Loucy (cell line): ENCODE data around the gene EXOSC2.

Experiments used
- H2AFZ ChIP-seq: fragments of 200-600 bp; sonication (generic); 2 replicates; pipeline ENCODE4 v1.6.0; 2016; ENCODE audit warnings: antibody characterized with exemption, mild to moderate bottlenecking, low read length, moderate library complexity
- H3F3A ChIP-seq: fragments of 200-600 bp; 2 replicates; pipeline ENCODE4 v1.6.0; 2016; ENCODE audit warnings: antibody characterized with exemption, low read depth, mild to moderate bottlenecking
- H3K27me3 ChIP-seq: fragments of 200-600 bp; sonication (generic); 2 replicates; pipeline ENCODE4 v1.6.1; 2014; ENCODE audit warnings: low read length, mild to moderate bottlenecking; ENCODE audit not compliant: insufficient read depth, poor library complexity, severe bottlenecking
- H3K36me3 ChIP-seq: fragments of 200-600 bp; sonication (generic); 2 replicates; pipeline ENCODE4 v1.6.1; 2016; ENCODE audit warnings: low read length; ENCODE audit not compliant: insufficient read depth
- H3K4me1 ChIP-seq: fragments of 200-600 bp; sonication (generic); 2 replicates; pipeline ENCODE4 v1.5.1; 2014; ENCODE audit warnings: low read length, mild to moderate bottlenecking; ENCODE audit not compliant: insufficient read depth, poor library complexity, severe bottlenecking
- H3K4me2 ChIP-seq: fragments of 200-600 bp; sonication (generic); 2 replicates; pipeline ENCODE4 v1.6.0; 2014; ENCODE audit warnings: antibody characterized with exemption, low read length, low read depth, mild to moderate bottlenecking; ENCODE audit not compliant: poor library complexity, severe bottlenecking
- H3K4me3 ChIP-seq: fragments of 200-600 bp; sonication (generic); 2 replicates; pipeline ENCODE4 v1.5.1; 2014; ENCODE audit warnings: low read length, mild to moderate bottlenecking, mixed read lengths; ENCODE audit not compliant: poor library complexity, severe bottlenecking
- H3K79me2 ChIP-seq: fragments of 200-600 bp; sonication (generic); 2 replicates; pipeline ENCODE4 v1.6.1; 2014; ENCODE audit warnings: low read length; ENCODE audit not compliant: insufficient read depth
- H3K9ac ChIP-seq: fragments of 200-600 bp; sonication (generic); 2 replicates; pipeline ENCODE4 v1.6.0; 2014; ENCODE audit warnings: mild to moderate bottlenecking, low read depth, low read length, moderate library complexity; ENCODE audit not compliant: poor library complexity, severe bottlenecking
- H3K9me2 ChIP-seq: fragments of 200-600 bp; sonication (generic); replicated peaks from 2 replicates; pipeline ENCODE4 v1.6.1; 2016; ENCODE audit warnings: low read depth, low read length, mixed read lengths
- H3K9me3 ChIP-seq: fragments of 200-600 bp; sonication (generic); 2 replicates; pipeline ENCODE4 v1.6.1; 2014; ENCODE audit warnings: mild to moderate bottlenecking, antibody characterized with exemption, low read length, low read depth; ENCODE audit not compliant: insufficient read depth
- H4K20me1 ChIP-seq: fragments of 200-600 bp; sonication (generic); 2 replicates; pipeline ENCODE4 v1.6.0; 2014; ENCODE audit warnings: antibody characterized with exemption, low read length, mild to moderate bottlenecking; ENCODE audit not compliant: insufficient read depth, poor library complexity, severe bottlenecking
- CTCF ChIP-seq: fragments of 200-600 bp; sonication (generic); conservative IDR thresholded peaks from 2 replicates; pipeline ENCODE4 v1.5.1; 2014; ENCODE audit warnings: mild to moderate bottlenecking, antibody characterized with exemption, low read length
- EZH2phosphoT487 ChIP-seq: fragments of 200-600 bp; IDR thresholded peaks from 2 replicates; pipeline ENCODE4 v1.6.1; 2018; ENCODE audit warnings: antibody characterized with exemption, mild to moderate bottlenecking, moderate library complexity, borderline replicate concordance

The EXOSC2 gene

DNA sequence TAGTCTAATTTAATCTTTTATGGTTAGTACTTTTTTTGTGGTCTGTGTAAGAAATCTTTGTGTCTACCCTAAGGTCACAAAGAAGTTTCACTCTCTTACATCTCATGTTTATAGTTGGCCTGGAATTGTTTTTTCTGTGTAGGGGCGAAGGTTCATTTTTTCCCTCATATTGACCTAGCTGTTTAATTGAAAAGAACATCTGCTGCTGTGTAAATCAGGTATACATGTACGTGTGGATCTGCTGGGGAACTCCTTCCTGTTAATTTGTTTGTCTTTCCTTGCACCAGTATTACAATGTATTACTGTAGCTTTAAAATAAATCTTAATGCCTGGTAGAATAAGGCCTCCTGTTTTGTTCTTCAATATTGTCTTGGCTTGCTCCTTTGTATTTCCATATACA is 37.8 kb downstream of the EXOSC2 start:
- Histone ChIP-seq H3K27me3 (no peaks in the 10 kb centered on the region), H3K36me3 (no peaks in the 10 kb centered on the region), H2AFZ (no peak overlapping the region), H3K9me3 (no peaks in the 10 kb centered on the region), H4K20me1 (no peaks in the 10 kb centered on the region), H3K9me2 (no peaks in the 10 kb centered on the region), H3K4me2 (no peak overlapping the region), H3K4me3 (no peak overlapping the region), H3F3A (no peaks in the 10 kb centered on the region), H3K4me1 (no peaks in the 10 kb centered on the region), H3K79me2 (no peaks in the 10 kb centered on the region), H3K9ac (no peak overlapping the region)
- TF ChIP-seq CTCF = no peak
- no peak for TF ChIP-seq EZH2phosphoT487

DNA sequence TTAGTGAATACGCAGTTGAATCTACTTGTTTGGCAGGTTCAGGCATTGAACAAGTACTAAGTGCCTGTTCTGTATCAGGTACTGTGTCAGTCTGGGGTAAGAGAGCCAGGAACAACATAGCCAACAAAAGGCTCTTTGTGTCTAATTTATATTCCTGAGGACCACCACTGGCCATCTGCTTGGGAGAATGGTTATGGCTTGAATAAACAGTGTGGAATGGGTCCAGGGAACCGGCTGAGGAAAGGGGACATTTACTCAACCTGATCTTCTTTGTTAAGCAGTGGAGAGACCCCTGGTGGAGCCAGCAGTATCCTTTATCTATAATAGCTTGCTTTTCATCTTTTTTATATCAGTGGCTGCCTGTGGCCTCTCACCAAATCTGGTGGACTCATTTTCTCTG is 38.6 kb downstream of the EXOSC2 start:
- Histone ChIP-seq H4K20me1 (no peaks in the 10 kb centered on the region), H3K9me2 (no peaks in the 10 kb centered on the region), H3F3A (no peaks in the 10 kb centered on the region), H3K9ac (no peak overlapping the region), H3K27me3 (no peaks in the 10 kb centered on the region), H3K4me3 (no peak overlapping the region), H3K4me2 (no peak overlapping the region), H2AFZ (no peak overlapping the region), H3K4me1 (no peaks in the 10 kb centered on the region), H3K36me3 (no peaks in the 10 kb centered on the region), H3K79me2 (no peaks in the 10 kb centered on the region), H3K9me3 (no peaks in the 10 kb centered on the region)
- TF ChIP-seq CTCF (0 out of 2 replicates have a peak, but pooled peaks have one; percentile 16), EZH2phosphoT487 (no peak)

DNA sequence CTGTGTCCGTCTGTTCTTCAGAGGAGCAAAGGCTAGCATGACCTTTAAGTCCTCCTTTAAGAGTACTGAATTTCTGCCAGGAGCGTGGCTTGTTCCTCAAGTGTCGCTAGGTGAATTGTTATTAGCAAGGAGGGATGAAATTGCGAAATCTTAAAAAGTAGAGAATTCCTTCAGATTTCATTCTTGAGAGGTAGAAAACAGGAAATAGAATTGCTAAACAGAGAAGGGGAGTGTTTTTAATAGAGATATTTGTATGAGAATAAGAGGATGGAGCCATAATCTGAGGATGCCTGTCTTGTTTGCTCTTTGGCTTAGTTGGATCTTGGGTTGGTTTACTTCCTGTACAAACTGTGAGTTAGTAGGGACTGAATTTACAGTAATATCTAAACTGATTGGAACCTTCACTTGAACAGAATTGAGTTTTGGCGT is 39.2 kb downstream of the EXOSC2 start:
- no peak overlapping the region for H2AFZ ChIP-seq
- H3K4me3 ChIP-seq = no peak overlapping the region
- H3K9me2 ChIP-seq = no peaks in the 10 kb centered on the region
- no peaks in the 10 kb centered on the region for H3K9me3 ChIP-seq
- H3K4me1 ChIP-seq = no peaks in the 10 kb centered on the region
- H3K36me3 ChIP-seq = no peaks in the 10 kb centered on the region
- no peaks in the 10 kb centered on the region for H3F3A ChIP-seq
- no peaks in the 10 kb centered on the region for H3K79me2 ChIP-seq
- H3K4me2 ChIP-seq = no peak overlapping the region
- no peaks in the 10 kb centered on the region for H4K20me1 ChIP-seq
- no peak overlapping the region for H3K9ac ChIP-seq
- H3K27me3 ChIP-seq = no peaks in the 10 kb centered on the region
- TF ChIP-seq EZH2phosphoT487 (no peak), CTCF (no peak)
